ENCODE results near the gene ABCA1. TPM values are rescaled to one million over a fixed set of nuclear protein-coding genes. Genes with fewer than 3 reads are reported as not detected.
"Not testable (repeated sequence)": the region's sequence is repeated elsewhere in the genome, so short reads cannot be mapped to it uniquely, and the experiment has no call there.

Gene ABCA1
- total RNA-seq, 2 donors from 2014 or later = 4.9 to 5.0 TPM

DNA sequence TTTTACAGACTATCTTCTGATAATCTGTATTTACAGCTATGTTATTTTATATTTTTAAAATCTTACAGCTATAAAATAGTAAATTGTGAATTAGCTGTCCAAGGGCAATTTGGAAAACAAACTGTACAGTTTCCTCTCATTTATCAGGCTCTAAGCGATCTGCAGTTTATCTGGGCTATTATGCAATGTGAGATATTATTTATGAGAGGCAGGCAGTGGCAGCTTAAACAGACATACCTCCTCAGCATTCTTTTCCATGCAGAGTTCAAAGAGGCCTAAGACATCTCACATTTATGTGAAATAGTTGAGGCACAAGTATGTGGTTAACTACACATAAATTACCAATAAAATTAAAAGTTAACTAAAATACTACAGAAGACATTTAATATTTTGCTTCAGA, 153.8 kb downstream of the ABCA1 start:
- Mint-ChIP-seq H3K27ac (no peak overlapping the region), H3K9me3 (no peaks in the 10 kb centered on the region), H3K36me3 (no peaks in the 10 kb centered on the region), H3K27me3 (peaks cover 6 to 22% of the 10 kb centered on the region in 2 donors), H3K4me3 (no peak overlapping the region), H3K4me1 (ENCODE audit: low read depth in 2 of 2) (no peaks in the 10 kb centered on the region)
- no peak for ATAC-seq
- DNase-seq (ENCODE audit: low spot score) = no peak

- Mint-ChIP-seq H3K36me3 (no peaks in the 10 kb centered on the region), H3K27ac (no peak overlapping the region), H3K9me3 (no peaks in the 10 kb centered on the region), H3K4me1 (ENCODE audit: low read depth in 2 of 2) (no peaks in the 10 kb centered on the region), H3K4me3 (no peak overlapping the region), H3K27me3 (peaks cover 0 to 10% of the 10 kb centered on the region in 2 donors)
- DNase-seq (ENCODE audit: low spot score) (no peak), ATAC-seq (no peak)
These were observed 155.0 kb downstream of the ABCA1 start for GRCh38 chr9:104772714-104773510.

DNA sequence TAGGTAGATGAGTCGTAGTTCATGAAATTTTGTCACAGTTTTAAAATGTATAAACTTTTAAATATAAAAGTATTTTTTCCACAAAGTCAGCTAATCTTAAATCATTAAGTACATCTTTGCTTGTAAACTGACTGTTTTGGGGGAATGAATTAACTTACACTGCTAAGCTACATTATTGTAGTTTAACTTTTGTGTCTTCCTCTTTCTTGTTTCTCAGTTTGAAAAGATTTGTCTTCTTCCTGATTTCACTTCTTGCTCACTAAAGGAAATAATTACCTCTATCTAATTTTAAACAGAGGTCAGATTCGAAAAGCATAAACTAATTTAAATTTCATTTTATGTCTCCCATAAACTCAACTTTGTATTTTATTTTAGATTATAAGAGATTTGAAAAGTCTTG, 158.3 kb downstream of the ABCA1 start:
- no peak overlapping the region for H3K27ac Mint-ChIP-seq

GRCh38 chr9:104769029-104769428, 158.9 kb downstream of the ABCA1 start:
- not testable (repeated sequence) for H3K27ac Mint-ChIP-seq; H3K36me3 Mint-ChIP-seq; DNase-seq (ENCODE audit: low spot score); H3K4me3 Mint-ChIP-seq; H3K9me3 Mint-ChIP-seq; H3K4me1 Mint-ChIP-seq (ENCODE audit: low read depth in 2 of 2); H3K27me3 Mint-ChIP-seq; ATAC-seq

More for the DNA sequence above, 158.3 kb downstream of the ABCA1 start:
- H3K27me3 Mint-ChIP-seq = peaks cover 0 to 8% of the 10 kb centered on the region in 2 donors
- no peaks in the 10 kb centered on the region for H3K36me3 Mint-ChIP-seq
- H3K4me3 Mint-ChIP-seq = no peak overlapping the region
- DNase-seq (ENCODE audit: low spot score) (no peak), ATAC-seq (no peak)
- no peaks in the 10 kb centered on the region for H3K4me1 Mint-ChIP-seq (ENCODE audit: low read depth in 2 of 2)
- H3K9me3 Mint-ChIP-seq = no peaks in the 10 kb centered on the region

DNA sequence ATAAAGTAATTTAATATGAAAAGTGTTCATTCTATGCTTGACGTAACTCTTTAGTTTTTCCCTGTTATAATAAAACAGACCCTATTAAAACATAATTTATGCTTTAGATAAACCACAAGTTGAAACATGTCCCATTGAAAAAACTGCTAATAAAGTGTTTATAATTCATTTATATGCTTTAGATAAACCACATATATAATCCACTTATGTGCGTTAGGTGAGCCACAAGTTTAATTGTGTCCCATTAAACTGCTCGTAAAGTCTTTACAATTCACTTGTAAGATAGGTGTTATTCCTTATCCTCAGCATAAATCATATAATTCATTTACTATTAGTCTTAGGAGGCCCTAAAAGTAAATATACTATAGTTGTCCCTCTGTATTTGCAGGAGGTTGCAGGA, 160.4 kb downstream of the ABCA1 start:
- Mint-ChIP-seq H3K27ac (no peak overlapping the region), H3K36me3 (no peaks in the 10 kb centered on the region), H3K4me1 (ENCODE audit: low read depth in 2 of 2) (peaks cover under 1 to 6% of the 10 kb centered on the region in 2 donors), H3K27me3 (peaks cover 0 to 8% of the 10 kb centered on the region in 2 donors), H3K4me3 (no peak overlapping the region), H3K9me3 (no peaks in the 10 kb centered on the region)
- no peak for ATAC-seq
- DNase-seq (ENCODE audit: low spot score) = no peak

GRCh38 chr9:104766025-104766424, 161.9 kb downstream of the ABCA1 start:
- Mint-ChIP-seq H3K4me3 (no peak overlapping the region), H3K27ac (no peak overlapping the region), H3K36me3 (peaks cover 4% of the 10 kb centered on the region), H3K4me1 (ENCODE audit: low read depth in 2 of 2) (peaks cover 4 to 6% of the 10 kb centered on the region in 2 donors), H3K27me3 (peaks cover 0 to under 1% of the 10 kb centered on the region in 2 donors), H3K9me3 (no peaks in the 10 kb centered on the region)
- ATAC-seq (no peak), DNase-seq (ENCODE audit: low spot score) (no peak)

DNA sequence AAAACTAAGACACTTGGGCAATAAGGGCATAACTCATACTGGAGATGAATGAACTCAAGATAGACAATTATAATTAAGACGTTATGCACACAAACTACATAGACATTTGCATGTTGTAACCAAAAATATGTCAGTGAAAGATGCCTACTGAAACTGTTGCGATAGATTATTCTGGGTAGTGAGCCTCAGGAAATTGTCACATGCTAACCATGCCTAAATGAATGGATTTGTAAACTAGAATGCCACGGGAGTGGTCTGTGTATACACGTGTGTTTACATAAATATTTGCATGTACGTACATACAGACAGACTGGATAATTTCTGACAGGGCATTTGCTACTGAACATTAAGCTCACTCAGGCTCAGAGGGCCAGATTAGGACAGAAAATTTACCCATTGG, 162.8 kb downstream of the ABCA1 start:
- Mint-ChIP-seq H3K4me1 (ENCODE audit: low read depth in 2 of 2) (peaks cover 4 to 6% of the 10 kb centered on the region in 2 donors), H3K36me3 (peaks cover 4% of the 10 kb centered on the region), H3K4me3 (peak overlapping the region; percentile 90), H3K27ac (no peak overlapping the region), H3K27me3 (no peaks in the 10 kb centered on the region), H3K9me3 (no peaks in the 10 kb centered on the region)
- ATAC-seq = no peak
- no peak for DNase-seq (ENCODE audit: low spot score)

DNA sequence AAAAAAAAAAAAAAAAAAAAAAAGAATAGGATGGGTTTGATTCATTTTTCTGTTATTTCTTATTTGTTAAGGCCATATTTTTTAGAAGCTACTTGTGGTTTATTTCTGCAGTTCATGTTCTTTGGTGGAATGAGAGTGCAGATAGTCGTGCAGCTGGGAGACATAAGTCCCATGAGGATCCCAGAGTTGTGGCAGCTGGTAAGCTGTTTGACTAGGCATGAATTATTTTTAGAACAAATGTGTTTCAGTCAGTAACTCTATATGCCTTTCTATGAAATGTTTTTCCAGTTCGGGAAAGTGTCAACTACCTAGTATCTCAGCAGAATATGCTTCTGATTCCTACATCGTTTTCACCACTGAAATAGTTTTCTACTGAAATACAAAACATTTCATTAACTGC, 169.0 kb downstream of the ABCA1 start:
- H3K4me3 Mint-ChIP-seq = no peak overlapping the region
- H3K4me1 Mint-ChIP-seq (ENCODE audit: low read depth in 2 of 2) = peaks cover 4 to 6% of the 10 kb centered on the region in 2 donors
- H3K36me3 Mint-ChIP-seq = peaks cover 5% of the 10 kb centered on the region
- no peaks in the 10 kb centered on the region for H3K9me3 Mint-ChIP-seq
- ATAC-seq (no peak), DNase-seq (ENCODE audit: low spot score) (no peak)
- no peak overlapping the region for H3K27ac Mint-ChIP-seq
- no peaks in the 10 kb centered on the region for H3K27me3 Mint-ChIP-seq

GRCh38 chr9:104750185-104750767, 177.7 kb downstream of the ABCA1 start:
- Mint-ChIP-seq H3K9me3 (no peaks in the 10 kb centered on the region), H3K4me3 (no peak overlapping the region), H3K27me3 (no peaks in the 10 kb centered on the region), H3K4me1 (ENCODE audit: low read depth in 2 of 2) (peaks cover 17 to 23% of the 10 kb centered on the region in 2 donors), H3K27ac (peak overlapping the region in 1 of 2 donors; percentile 4), H3K36me3 (peaks cover 15% of the 10 kb centered on the region)
- DNase-seq (ENCODE audit: low spot score) = no peak
- ATAC-seq = no peak

- peak overlapping the region; percentile 83 to 95 for H3K27ac Mint-ChIP-seq
- peak overlapping the region; percentile 98 for H3K4me3 Mint-ChIP-seq
- no peaks in the 10 kb centered on the region for H3K9me3 Mint-ChIP-seq
- H3K4me1 Mint-ChIP-seq (ENCODE audit: low read depth in 2 of 2) = peaks cover 17 to 23% of the 10 kb centered on the region in 2 donors
- ATAC-seq = peak in 1 of 2 donors; percentile 11
- peaks cover 9% of the 10 kb centered on the region for H3K36me3 Mint-ChIP-seq
- no peak for DNase-seq (ENCODE audit: low spot score)
- H3K27me3 Mint-ChIP-seq = no peaks in the 10 kb centered on the region
These were observed 179.5 kb downstream of the ABCA1 start for GRCh38 chr9:104748359-104749031.

GRCh38 chr9:104747565-104748358, 180.2 kb downstream of the ABCA1 start, which contains the start of gene NIPSNAP3A:
Gene NIPSNAP3A, plus strand, starts transcription at chr9:104747683. Its CDS starts 110 bp downstream, at chr9:104747793.
- peak within 1 kb of the TSS; percentile 83 to 95 for H3K27ac Mint-ChIP-seq
- H3K9me3 Mint-ChIP-seq = no peaks in the 10 kb centered on the region
- H3K36me3 Mint-ChIP-seq = peaks cover 8% of the 10 kb centered on the region
- DNase-seq (ENCODE audit: low spot score) (peak; percentile 89), ATAC-seq (peak; percentile 94)
- H3K4me1 Mint-ChIP-seq (ENCODE audit: low read depth in 2 of 2) = peaks cover 17 to 23% of the 10 kb centered on the region in 2 donors
- H3K27me3 Mint-ChIP-seq = no peaks in the 10 kb centered on the region
- H3K4me3 Mint-ChIP-seq = peak within 1 kb of the TSS; percentile 98

GRCh38 chr9:104747245-104747564, 180.8 kb downstream of the ABCA1 start:
- no peak for DNase-seq (ENCODE audit: low spot score)
- H3K27me3 Mint-ChIP-seq = no peaks in the 10 kb centered on the region
- peaks cover 5% of the 10 kb centered on the region for H3K36me3 Mint-ChIP-seq
- peak in 1 of 2 donors; percentile 30 for ATAC-seq
- H3K9me3 Mint-ChIP-seq = no peaks in the 10 kb centered on the region
- peak overlapping the region; percentile 98 for H3K4me3 Mint-ChIP-seq
- H3K27ac Mint-ChIP-seq = peak overlapping the region; percentile 83 to 95
- peaks cover 17 to 23% of the 10 kb centered on the region in 2 donors for H3K4me1 Mint-ChIP-seq (ENCODE audit: low read depth in 2 of 2)

DNA sequence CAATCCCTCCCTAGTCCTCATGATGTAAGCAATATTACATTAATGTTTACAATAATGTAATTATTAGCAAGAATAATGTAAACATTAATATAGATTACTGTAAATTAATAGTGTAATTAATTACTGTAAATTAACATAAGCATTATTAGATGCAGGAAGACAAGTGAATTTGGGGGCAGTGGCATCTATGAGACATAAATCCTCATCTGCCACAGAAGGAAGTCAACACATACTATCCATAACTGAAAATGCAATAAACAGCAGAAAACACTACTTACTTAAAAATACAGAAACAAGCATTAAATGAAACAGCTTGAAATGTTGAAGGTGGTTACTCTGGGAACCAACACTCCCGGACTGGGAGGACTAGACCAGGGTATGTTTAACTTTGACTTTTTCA, 181.2 kb downstream of the ABCA1 start:
- H3K4me3 Mint-ChIP-seq = peak overlapping the region; percentile 98
- peak overlapping the region; percentile 83 to 95 for H3K27ac Mint-ChIP-seq
- H3K27me3 Mint-ChIP-seq = no peaks in the 10 kb centered on the region
- DNase-seq (ENCODE audit: low spot score) (no peak), ATAC-seq (no peak)
- H3K4me1 Mint-ChIP-seq (ENCODE audit: low read depth in 2 of 2) = peaks cover 17 to 23% of the 10 kb centered on the region in 2 donors
- H3K9me3 Mint-ChIP-seq = no peaks in the 10 kb centered on the region
- peaks cover under 1% of the 10 kb centered on the region for H3K36me3 Mint-ChIP-seq

Measured in natural killer cell treated with Interleukin-12 subunit alpha and Interleukin-12 subunit beta and Interleukin-15 and Interleukin-18, amount 100 ng/mL, for 72 hours (primary cell).